ENCODE results near the gene ENKD1.
"Not testable (repeated sequence)": the region's sequence is repeated elsewhere in the genome, so short reads cannot be mapped to it uniquely, and the experiment has no call there.

The ENKD1 gene, protein sequence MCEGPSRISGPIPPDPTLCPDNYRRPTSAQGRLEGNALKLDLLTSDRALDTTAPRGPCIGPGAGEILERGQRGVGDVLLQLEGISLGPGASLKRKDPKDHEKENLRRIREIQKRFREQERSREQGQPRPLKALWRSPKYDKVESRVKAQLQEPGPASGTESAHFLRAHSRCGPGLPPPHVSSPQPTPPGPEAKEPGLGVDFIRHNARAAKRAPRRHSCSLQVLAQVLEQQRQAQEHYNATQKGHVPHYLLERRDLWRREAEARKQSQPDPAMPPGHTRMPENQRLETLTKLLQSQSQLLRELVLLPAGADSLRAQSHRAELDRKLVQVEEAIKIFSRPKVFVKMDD

DNA sequence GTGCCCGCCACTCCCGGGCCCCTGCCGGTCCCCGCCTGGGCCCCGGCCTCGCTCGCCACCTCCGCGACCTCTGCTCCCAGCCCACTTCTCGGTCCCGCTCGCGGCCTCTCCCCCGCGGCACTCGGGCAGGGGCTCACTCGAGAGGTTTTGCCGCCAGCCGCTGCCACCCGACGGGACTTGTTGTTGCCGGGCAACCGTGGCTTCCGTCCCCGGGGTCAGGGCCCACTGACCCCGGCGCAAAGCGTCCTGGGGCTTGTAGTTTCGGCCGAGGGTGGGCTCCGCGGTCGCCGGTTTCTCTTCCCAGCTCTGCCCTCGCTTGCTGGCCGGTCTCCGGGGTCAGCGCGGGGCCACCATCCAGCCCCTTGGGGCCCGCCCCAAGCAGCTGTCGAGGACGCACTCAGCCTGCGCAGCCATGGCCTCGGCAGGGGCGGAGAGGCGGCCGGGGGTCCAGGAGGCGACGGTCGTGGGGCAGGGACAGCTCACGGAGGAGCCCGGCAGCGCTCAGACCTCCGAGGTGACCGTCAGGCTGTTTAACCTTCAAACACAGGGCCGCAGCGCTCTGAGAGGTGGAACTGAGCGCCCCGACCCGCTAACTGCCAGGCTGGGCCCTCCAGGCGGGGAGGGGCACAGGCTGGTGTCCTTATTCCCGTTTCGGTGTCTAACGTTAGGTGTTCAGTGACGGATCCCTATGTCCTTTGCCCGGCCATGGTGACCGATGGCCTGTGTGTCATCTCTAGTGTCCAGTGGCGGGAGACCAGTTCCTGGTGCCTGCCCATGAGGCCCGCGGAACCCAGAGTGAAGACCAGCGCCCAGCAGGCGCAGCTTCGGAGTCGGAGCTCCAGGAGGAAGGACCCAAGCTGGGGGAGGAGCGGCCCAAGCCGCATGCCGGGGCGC, at the start of gene ENKD1, which contains the start of gene C16orf86:
Gene ENKD1, minus strand, starts transcription at position 192 of the 894 bp plus-strand sequence. CDS start 308 bp downstream, outside the sequence.
Gene C16orf86, plus strand, starts transcription at position 256 of the 894 bp plus-strand sequence. Its CDS starts 157 bp downstream, at position 413.
- DNase-seq, result no peak

DNA sequence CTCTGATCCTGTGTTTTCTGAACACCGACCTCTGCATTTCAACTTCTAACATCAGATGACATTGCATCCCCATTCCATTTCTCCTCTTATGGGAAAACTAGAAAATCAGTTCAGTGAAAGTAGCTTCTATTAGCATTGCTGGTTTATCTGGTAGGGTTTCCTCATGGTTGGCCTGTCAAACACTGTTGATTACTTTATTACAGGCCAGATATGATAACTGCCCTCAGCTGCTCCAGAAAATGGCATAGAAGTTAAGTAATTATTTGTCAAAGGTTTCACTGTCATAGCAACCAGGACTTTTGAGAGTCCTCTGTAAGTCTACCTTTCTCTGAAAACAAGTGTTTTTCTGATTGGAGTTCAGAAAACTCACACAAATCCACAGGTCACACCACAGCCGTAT, 49.5 kb upstream of the ENKD1 start:
- DNase-seq, result no peak

DNA sequence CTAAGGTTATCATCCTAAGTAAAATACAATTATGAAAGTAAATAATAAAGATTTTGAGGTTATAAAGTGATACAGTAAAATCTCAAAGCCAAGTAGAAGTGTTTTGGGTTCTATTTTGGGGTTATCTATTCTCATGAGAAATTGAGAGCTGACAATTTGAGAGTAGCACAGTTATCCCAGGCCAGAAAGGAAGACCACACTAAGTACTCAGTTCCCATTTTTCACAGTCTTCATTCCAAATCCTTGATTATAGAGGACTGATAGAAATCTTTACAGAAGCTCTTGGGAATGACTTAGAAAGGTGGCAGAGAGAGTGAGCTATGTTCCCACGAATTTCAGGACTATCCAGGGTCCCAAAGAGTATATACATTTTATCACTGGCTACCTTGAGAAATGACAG, 48.0 kb upstream of the ENKD1 start:
- no peak for DNase-seq

DNA sequence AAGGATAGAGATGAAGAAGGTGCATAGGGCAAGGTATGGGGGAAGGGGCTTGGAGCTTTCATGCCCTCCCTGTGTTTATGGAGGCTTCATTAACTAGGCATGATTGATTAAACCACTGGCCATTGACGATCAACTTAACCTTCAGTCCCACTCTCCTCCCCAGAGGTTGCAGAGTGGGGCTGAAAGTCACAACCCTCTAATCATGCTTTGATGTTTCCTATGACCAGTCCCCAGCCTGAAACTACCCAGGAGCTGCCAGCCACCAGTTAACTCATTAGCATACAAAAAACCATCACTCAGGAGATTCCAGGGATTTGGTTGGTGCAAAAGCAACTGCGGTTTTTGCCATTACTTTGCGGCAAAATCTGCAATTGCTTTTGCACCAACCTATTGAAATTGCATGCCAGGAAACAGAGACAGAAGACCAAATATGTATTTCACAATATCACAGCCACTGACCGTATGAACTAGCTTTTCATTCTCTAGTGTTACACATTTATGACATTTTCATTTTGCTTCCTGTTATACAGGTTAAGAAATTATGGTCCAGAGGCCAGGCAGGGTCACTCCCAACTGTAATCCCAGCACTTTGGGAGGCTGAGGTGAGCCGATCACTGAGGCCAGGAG, 47.2 kb upstream of the ENKD1 start:
- DNase-seq, result no peak

DNA sequence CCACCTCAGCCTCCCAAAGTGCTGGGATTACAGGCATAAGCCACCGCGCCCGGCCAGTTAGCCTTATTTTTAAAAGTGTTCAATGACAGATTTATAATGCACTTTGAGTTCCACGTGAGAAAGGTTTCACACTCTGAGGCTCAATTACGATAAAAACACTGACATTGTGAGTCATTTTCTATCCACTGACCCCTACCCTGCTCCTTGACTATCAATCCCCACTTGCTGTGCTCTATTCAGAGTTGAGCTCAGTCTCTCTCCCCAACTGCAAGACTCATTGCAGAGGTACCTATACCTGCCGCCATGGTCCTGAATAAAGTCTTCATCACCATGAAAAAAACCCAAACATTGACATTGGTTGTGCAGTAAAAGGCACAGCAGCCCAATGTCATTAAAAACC, 44.1 kb upstream of the ENKD1 start:
- DNase-seq, result no peak

DNA sequence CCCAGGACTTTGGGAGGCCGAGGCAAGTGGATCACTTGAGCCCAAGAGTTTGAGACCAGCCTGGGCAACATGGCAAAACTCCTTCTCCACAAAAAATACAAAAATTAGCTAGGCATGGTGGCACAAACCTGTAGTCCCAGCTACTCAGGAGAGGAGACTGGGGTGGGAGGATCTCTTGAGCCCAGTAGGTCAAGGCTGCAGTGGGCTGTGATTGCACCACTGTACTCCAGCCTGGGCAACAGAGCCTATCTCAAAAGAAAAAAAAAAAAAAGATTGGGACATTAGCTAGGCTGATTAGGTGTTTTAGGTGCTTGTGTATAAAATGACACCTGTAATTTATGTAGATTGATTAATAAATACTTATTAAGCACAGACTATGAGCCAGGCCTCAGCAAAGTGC, 42.5 kb upstream of the ENKD1 start:
- no peak for DNase-seq

DNA sequence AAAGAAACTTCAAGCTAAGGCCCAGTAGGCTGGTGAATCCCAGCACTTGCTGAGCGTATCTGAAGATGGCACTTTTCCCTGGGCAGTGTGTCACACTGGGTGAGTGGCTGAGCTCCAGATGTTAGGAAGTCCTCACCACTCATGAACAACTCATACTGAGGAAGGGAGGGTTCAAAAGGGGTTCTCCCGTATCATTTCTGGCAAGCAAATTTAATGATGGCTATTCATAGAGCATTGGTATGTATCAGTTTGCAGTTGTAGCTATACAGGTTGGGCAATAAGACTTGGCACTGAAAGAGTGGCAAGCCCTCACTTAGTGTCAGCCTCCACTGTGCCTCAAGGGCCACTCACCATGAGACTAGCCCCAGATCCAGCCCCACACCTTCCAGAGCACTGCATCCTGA, 41.8 kb upstream of the ENKD1 start:
- DNase-seq, result no peak

DNA sequence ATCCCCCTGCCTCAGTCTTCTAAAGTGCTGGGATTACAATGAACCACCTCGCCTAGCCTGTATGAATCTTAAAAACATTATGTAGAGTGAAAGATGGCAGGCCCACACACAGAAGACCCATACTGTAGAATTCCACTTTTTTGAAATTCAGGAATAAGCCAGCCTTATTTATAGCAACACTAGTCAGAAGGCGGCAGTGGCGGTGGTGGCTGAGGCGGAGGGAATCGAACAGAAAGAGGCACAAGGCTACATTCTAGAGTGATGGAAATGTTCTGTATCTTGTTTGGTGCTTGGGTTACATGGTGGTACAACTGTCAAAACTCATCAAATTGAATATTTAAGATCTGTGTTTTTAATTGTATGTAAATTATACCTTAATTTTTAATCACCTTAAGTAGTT, 41.2 kb upstream of the ENKD1 start:
- no peak for DNase-seq

DNA sequence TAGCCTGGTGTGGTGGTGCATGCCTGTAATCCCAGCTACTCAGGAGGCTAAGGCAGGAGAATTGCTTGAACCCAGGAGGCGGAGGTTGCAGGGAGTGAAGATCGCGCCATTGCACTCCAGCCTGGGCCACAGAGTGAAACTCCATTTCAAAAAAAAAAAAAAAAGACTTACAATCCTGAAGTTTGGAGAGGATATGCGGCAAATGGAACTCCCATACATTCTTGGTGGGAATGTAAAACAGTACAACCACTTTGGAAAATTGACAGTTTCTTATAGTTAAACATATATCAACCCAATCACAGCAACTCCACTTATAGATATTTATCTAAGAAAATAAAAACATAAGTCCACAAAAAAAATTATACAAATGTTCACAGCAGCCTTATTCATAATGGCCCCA, 40.7 kb upstream of the ENKD1 start:
- no peak for DNase-seq

DNA sequence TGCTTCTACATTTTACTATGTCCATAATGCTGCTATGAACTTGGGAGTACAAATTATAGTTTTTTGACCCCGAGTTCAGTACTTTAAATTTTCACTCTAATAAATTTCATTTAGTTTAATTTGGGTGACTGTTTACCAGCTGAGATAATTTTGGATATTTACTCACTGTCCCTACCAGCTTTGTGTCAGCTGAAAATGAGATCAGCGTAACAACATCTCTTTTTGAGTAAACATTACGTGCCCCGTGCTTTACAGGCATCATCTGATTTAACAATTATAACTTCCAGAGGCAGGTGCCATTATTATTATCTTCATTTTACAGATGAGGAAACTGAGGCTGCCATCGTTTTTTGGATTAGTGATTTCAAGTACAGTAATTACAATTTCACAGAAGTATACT, 37.6 kb upstream of the ENKD1 start:
- no peak for DNase-seq

DNA sequence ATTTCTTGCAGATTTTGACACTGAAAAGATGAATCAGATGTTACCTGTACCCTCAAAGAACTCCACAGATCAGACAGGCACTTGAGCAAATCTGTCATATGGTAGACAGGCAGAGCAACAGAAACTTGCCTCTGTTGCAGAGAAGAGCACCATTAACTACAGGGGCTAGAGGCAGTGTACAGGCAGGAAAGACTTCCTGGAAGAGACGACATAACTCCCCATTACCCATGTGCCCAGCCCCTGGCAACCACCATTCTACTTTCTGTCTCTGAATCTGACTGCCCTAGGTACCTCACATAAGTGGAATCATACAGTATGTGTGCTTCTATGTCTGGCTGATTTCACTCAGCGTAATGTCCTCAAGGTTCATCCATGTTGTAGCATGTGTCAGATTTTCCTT, 37.1 kb upstream of the ENKD1 start:
- DNase-seq, result no peak

DNA sequence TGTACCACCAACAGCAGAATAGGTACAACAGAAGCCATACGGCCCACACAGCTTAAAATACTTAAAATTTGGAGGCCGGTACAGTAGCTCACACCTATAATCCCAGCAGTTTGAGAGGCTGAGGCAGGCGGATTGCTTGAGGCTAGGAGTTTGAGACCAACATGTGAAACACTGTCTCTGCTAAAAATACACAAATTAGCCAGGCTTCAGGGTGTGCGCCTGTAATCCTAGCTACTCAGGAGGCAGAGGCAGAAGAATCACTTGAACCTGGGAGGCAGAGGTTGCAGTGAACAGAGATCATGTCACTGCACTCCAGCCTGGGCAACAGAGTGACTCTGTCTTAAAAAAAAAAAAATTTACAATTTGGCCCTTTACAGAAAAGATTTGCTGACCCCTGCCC, 35.6 kb upstream of the ENKD1 start:
- DNase-seq, result no peak

DNA sequence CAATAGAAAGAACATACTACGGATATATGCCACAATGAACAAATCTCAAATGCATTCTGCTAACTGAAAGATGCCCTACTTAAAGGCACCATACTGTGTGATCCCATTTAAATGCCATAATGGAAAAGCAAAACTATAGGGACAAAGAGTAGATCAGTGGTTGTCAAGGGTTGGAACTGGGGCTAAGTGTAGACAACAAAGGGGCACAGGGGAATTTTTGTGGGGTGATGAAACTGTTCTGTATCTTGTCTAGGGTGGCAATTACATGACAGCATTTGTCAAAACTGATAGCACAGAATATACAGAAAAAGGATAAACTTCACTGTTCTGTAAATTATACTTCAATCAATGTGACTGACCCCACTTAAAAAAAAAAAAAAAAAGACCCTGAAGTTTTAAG, 34.9 kb upstream of the ENKD1 start:
- DNase-seq, result no peak

DNA sequence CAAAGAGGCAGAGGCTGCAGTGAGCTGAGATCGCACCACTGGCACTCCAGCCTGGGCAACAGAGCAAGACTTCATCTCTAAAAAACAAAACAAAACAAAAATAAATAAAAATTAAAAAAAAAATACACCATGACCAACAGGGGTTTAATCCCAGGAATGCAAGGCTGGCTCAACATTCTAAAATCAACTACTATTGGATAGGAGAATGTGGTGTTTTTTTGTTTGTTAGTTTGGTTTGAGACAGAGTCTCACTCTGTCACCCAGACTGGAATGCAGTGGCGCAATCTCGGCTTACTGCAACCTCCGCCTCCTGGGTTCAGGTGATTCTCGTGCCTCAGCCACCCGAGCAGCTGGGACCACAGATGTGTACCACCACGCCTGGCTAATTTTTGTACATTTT, 32.7 kb upstream of the ENKD1 start:
- DNase-seq, result no peak

DNA sequence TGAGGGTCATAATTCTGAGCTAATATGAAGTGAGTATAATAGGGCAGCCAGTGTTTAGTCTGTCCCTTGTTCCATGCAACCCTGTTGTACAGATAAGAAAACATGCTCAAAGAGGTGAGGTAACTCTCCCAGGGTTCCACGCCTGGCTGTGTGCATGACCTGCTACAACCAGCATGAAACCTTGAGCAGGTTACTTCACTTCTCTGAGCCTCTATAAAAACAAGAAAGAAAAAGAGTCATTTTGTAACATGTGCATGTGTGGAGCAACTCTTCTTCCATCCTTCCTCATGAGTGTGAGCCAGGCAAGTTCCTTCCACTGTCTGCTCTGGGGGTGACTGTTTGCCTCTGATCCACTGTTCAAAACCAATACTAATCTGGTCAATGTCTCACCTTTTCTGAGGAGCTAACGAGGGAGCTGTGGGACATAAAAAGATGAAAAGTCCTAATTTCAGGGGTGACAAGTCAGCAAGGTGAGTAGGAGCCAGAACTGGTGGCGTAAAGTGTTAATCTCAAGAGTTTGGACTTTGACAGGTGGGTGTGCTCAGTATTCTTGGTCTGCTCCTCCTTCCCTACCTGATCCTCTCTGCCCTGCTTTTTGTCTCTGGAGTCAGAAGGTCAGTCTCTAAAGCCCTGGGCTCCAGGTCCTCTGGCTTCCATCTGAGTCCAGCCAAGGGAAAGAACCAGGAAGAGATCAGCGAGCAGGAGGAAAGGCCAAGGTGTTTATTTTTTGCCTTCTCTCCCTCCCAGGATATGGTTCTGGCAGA, 31.1 kb upstream of the ENKD1 start:
- no peak for DNase-seq

DNA sequence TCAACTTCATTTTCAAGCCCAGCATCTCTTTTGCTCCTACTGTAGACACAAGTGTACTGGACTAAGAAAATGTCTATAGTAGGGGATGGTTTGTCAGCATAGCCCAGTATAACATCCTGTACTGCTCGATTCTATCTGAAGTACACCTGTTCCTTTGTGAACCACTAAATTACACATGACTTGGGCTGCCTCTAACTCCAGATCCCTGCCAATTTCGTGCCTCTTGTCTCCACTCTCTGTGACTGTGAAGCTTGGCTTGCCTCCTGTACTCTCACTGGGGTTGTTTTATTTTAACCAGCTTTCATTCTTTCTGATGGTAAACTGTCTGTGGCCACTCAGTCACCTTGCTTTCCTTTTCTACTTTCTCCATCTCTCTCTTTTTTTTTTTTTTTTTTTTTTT, 28.1 kb upstream of the ENKD1 start:
- DNase-seq, result no peak

DNA sequence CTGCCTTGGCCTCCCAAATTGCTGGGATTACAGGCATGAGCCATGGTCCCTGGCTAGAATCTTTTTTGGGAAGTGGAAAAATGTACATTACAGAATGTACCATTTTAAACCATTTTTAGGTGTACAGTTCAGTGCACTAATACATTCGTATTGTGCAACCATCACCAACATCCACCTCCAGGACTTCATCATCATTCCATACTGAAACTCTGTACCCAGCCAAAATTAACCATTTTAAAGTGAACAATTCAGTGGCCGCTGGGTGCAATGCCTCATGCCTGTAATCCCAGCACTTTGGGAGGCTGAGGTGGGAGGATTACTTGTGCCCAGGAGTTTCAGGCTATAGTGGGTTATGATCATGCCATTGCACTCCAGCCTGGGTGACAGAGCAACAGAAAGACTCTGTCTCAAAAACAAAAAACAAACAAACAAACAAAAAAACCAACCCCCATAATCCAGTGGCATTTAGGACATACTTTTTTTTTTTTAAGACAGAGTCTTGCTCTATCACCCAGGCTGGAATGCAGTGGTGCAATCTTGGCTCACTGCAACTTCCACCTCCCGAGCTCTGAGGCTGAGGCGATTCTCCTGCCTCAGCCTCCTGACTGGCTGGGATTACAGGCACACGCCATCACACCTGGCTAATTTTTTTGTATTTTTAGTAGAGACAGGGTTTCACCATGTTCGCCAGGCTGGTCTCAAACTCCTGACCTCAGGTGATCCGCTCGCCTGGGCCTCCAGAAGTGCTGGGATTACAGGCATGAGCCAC, 27.2 kb upstream of the ENKD1 start:
- DNase-seq, result not testable (repeated sequence)

DNA sequence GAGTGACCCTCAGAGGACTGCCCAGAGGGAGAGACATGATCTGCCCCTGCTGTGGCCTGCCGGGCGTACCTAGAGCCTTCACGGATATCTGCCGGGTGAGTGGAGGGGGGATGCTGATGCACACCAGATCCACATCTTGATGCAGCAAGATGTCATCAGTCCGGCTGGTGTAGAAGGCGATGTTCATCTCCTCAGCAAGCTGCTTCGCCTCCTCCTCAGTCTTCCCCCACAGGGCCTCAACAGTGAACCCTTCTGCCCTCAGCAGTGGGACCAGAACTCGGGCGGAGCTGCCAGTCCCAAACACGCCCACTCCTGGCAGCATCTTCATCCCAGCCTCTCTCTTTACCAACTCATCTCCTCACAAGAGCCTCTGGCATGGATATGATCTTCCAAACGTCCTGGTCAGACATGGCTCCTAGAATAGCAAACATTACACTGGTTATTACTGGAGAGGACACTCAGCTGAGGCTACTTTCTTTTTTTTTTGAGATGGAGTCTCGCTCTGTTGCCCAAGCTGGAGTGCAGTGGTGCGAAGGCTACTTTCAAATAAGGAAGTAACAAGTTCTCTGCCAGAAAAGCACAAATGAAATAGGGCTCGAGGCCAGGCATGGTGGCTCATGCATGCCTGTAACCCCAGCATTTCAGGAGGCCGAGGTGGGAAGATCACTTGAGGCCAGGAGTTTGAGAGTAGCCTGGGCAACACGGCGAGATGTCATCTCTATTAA, 19.0 kb upstream of the ENKD1 start:
- no peak for DNase-seq

DNA sequence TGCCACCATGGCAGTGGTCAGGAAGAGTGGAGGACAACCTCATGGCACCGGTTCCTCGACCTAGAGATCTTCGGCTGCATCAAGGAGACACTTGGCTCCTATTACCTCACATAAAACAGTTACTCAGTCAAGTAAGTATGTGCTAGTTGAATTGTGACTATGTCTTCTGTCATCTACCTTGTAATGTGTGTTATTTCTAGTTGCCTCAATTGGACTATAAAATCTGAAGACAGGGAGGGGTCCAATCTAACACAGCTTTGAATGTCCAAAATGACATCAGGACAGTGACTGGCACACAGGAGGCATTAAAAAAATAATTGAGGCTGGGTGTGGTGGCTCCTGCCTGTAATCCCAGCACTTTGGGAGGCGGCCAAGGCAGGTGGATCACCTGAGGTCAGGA, 17.2 kb upstream of the ENKD1 start:
- DNase-seq, result no peak

DNA sequence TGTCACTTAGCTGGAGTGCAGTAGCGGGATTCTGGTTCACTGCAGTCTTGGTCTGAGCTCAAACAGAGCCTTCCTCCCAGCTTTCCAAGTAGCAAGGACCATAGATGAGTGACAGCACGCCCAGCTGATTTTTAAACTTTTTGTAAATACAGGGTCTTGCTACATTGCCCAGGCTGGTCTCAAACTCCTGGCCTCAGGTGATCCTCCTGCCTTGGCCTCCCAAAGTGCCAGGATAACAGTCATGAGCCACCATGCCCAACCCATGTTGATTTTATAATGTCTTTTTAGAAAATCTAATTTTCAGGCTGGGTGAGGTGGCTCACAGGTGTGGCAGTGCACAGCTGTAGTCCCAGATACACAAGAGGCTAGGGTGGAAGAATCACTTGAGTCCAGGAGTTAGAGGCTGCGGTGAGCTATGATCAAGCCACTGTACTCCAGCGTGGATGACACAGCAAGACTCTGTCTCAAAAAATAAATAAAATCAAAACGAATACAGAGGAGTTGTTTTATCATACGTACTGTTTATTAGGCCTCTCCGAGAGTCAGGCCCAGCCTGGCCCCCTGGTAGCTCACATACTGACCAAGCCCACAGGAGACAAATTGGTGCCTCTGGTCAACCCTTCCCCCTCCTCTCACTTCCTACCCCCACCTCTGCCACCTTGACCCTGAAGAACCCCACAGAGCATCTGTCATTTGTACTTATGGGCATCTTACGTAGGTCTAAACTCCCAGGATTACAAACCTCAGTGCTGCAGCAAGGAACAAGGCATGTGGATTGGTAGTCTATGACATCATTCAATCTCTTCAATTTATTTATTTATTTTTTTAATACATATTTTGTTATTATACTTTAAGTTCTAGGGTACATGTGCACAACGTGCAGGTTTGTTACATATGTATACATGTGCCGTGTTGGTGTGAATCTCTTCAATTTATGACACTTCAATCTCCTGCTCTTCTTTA, 13.7 kb upstream of the ENKD1 start:
- no peak for DNase-seq
